ENCODE data around the gene LRRTM4. TPM values are rescaled to one million over a fixed set of nuclear protein-coding genes. Genes with fewer than 3 reads are reported as not detected.
A peak's percentile ranks its signal among the peaks of the same experiment; 100 is the strongest.

The LRRTM4 gene
- total RNA-seq (under 1 TPM in 5 of 6 donors, not detected in 1; 0.21 to 0.38 (median 0.28) TPM), polyA plus RNA-seq (1 to 10 TPM in 1 of 2 donors, under 1 TPM in 1; 0.15 to 1.3 TPM)

- H3K27ac ChIP-seq, result no peak within 1 kb of the TSS
- peak in 2 of 4 donors; percentile 49 to 62 for ATAC-seq
- no peak for TF ChIP-seq CTCF (IDR thresholded peaks at IDR 0.05)
- intact Hi-C loops (cut with DNase I), result no loop called here
- no peaks in the 10 kb centered on the region for H3K36me3 ChIP-seq
- no peak for FAIRE-seq
- DNase-seq, result no peak
- H3K9me3 ChIP-seq, result no peaks in the 10 kb centered on the region
- 15% methylated on average over 4 of the region's 4 CpGs for WGBS, 2 donors
- H3K4me1 ChIP-seq, result no peaks in the 10 kb centered on the region
- H3K4me3 ChIP-seq, result no peak within 1 kb of the TSS
- peaks cover 0 to 5% (median 0%) of the 10 kb centered on the region in 4 donors for H3K27me3 ChIP-seq
Measured at GRCh38 chr2:77521931-77522470, at the start of gene LRRTM4. Gene LRRTM4, minus strand, starts transcription at chr2:77522376.

- FAIRE-seq (no peak), ATAC-seq (no peak), DNase-seq (no peak)
- intact Hi-C loops (cut with DNase I), result no loop called here
- TF ChIP-seq CTCF (IDR thresholded peaks at IDR 0.05), result no peak
- no peaks in the 10 kb centered on the region for H3K9me3 ChIP-seq
- WGBS, 2 donors, result 67 to 86% methylated on average over 2 of the region's 2 CpGs
- H3K4me1 ChIP-seq, result no peaks in the 10 kb centered on the region
- no peaks in the 10 kb centered on the region for H3K27me3 ChIP-seq
- no peak overlapping the region for H3K4me3 ChIP-seq
- no peaks in the 10 kb centered on the region for H3K36me3 ChIP-seq
- H3K27ac ChIP-seq, result no peak overlapping the region
Measured at GRCh38 chr2:77571545-77571944, 49.4 kb upstream of the LRRTM4 start.

- ATAC-seq (no peak), FAIRE-seq (peak; percentile 37), DNase-seq (no peak)
- no peak overlapping the region for H3K27ac ChIP-seq
- TF ChIP-seq CTCF (IDR thresholded peaks at IDR 0.05), result no peak
- H3K4me3 ChIP-seq, result no peak overlapping the region
- WGBS, 2 donors, result 27 to 37% methylated on average over 2 of the region's 2 CpGs
- H3K9me3 ChIP-seq, result no peaks in the 10 kb centered on the region
- no peaks in the 10 kb centered on the region for H3K4me1 ChIP-seq
- H3K27me3 ChIP-seq, result no peaks in the 10 kb centered on the region
- H3K36me3 ChIP-seq, result no peaks in the 10 kb centered on the region
- intact Hi-C loops (cut with DNase I), result no loop called here
Measured at GRCh38 chr2:77567723-77568122, 45.5 kb upstream of the LRRTM4 start.

- 43 to 49% methylated on average over 3 of the region's 3 CpGs for WGBS, 2 donors
- no peaks in the 10 kb centered on the region for H3K4me1 ChIP-seq
- no peak overlapping the region for H3K4me3 ChIP-seq
- no peaks in the 10 kb centered on the region for H3K27me3 ChIP-seq
- DNase-seq (no peak), FAIRE-seq (no peak), ATAC-seq (no peak)
- H3K36me3 ChIP-seq, result no peaks in the 10 kb centered on the region
- TF ChIP-seq CTCF (IDR thresholded peaks at IDR 0.05), result no peak
- H3K27ac ChIP-seq, result no peak overlapping the region
- intact Hi-C loops (cut with DNase I), result no loop called here
- no peaks in the 10 kb centered on the region for H3K9me3 ChIP-seq
Measured at GRCh38 chr2:77566582-77566981, 44.4 kb upstream of the LRRTM4 start.

- H3K4me3 ChIP-seq, result no peak overlapping the region
- no peak overlapping the region for H3K27ac ChIP-seq
- ATAC-seq, result no peak
- intact Hi-C loops (cut with DNase I), result no loop called here
- H3K4me1 ChIP-seq, result no peaks in the 10 kb centered on the region
- DNase-seq, result no peak
- H3K36me3 ChIP-seq, result no peaks in the 10 kb centered on the region
- H3K27me3 ChIP-seq, result no peaks in the 10 kb centered on the region
- FAIRE-seq, result no peak
- H3K9me3 ChIP-seq, result no peaks in the 10 kb centered on the region
- 16 to 20% methylated on average over 1 of the region's 1 CpG for WGBS, 2 donors
- TF ChIP-seq CTCF (IDR thresholded peaks at IDR 0.05), result no peak
Measured at GRCh38 chr2:77566131-77566530, 44.0 kb upstream of the LRRTM4 start.

Measured in pancreas (tissue), 10 donors.